PC-3 (cell line): Measurements from ENCODE around the gene RTP5.

Experiments
- EZH2 ChIP-seq: fragments of 300-600 bp; sonication (generic); IDR thresholded peaks from one replicate; pipeline ENCODE4 v1.6.1; 2017; ENCODE audit warnings: antibody characterized with exemption, mild to moderate bottlenecking, low read length; ENCODE audit not compliant: unreplicated experiment
- TF ChIP-seq, protein P1 (sequence below): fragments of 300-600 bp; sonication (generic); conservative IDR thresholded peaks from 2 replicates; pipeline ENCODE4 v1.5.1; 2017; ENCODE audit warnings: antibody characterized with exemption, low read depth, mild to moderate bottlenecking, low read length

DNA sequence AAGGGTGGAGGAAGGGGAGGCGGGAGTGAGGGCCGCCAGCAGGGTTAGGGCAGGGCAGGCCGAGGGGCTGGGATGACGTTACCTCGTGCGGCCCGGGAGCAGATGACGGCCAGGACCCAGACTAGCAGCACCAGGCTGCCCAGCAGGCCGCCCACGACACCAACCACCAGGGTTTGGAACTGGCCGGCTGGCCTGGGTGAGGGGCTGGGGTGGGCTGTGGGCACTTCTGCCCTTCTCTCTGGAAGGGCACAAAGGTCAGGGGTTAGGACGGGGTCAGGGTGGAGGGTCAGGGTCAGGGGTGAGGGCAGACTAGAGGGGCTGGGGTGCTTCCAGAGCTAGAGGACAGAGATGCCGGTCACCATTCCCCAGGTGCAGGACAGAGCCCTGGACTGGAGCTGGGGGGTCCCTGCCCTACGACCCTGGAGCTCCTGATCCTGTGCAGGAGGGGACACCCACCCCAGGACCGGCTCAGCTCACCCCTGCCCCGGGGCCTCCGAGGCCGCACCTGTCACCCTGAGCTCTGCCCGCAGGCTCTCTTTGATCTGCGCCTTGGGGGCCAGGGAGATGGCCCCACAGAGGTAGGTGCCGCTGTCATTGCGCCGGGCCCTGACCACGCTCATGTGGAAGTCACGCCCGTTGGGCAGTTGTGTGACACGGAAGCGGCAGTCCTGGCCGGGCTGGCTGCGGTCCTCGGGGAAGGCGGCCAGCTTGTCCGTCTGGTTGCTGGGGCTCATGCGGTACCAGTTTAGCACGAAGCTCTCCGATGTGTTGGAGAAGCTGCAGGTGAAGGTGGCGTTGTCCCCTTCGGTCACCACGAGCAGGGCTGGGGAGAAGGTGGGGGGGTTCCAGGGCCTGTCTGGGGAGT is 17.2 kb upstream of the RTP5 start:
- TF ChIP-seq, protein P1, sequence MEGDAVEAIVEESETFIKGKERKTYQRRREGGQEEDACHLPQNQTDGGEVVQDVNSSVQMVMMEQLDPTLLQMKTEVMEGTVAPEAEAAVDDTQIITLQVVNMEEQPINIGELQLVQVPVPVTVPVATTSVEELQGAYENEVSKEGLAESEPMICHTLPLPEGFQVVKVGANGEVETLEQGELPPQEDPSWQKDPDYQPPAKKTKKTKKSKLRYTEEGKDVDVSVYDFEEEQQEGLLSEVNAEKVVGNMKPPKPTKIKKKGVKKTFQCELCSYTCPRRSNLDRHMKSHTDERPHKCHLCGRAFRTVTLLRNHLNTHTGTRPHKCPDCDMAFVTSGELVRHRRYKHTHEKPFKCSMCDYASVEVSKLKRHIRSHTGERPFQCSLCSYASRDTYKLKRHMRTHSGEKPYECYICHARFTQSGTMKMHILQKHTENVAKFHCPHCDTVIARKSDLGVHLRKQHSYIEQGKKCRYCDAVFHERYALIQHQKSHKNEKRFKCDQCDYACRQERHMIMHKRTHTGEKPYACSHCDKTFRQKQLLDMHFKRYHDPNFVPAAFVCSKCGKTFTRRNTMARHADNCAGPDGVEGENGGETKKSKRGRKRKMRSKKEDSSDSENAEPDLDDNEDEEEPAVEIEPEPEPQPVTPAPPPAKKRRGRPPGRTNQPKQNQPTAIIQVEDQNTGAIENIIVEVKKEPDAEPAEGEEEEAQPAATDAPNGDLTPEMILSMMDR: no peak
- TF ChIP-seq EZH2: no peak
